A673 (cell line): Measurements from ENCODE around the gene OTOG.

ENCODE experiments used
- CTCF ChIP-seq: fragments of 300-800, 200-600 bp; sonication (generic); conservative IDR thresholded peaks from 2 replicates; pipeline ENCODE4 v1.5.1; 2017; ENCODE audit warnings: low read depth, mild to moderate bottlenecking, antibody characterized with exemption, low read length, moderate library complexity, mixed read lengths
- EZH2 ChIP-seq: fragments of 200-600 bp; sonication (generic); IDR thresholded peaks from 2 replicates; pipeline ENCODE4 v1.6.1; 2017; ENCODE audit warnings: borderline replicate concordance, low read depth, mild to moderate bottlenecking, mixed read lengths, antibody characterized with exemption, low read length; ENCODE audit not compliant: poor library complexity, severe bottlenecking

DNA sequence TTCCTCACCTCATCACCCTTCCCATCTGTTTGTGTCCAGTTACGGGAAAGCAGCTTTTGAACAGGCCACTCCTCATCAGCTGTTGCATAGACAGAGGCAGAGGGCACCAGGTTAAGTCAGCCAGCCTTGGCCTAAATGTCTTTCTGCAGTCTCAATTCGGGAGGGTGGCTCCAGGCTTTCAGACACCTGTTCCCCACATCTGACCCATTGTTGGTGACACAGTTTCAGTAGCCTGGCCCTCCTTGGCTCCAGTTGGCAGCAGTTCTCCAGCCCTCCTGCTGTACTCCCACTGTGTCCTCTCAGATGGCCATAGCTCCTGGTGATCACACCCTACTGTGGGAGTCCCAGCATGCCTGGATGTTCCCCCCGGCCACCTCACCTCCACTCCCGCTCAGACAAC lies 101.5 kb downstream of the OTOG start:
- TF ChIP-seq CTCF (no peak), EZH2 (no peak)
